ENCODE data around the gene P2RX6.
"Not testable (repeated sequence)": the region's sequence is repeated elsewhere in the genome, so short reads cannot be mapped to it uniquely, and the experiment has no call there.

The P2RX6 gene

GRCh38 chr22:21014726-21015465 is at the start of gene P2RX6:
P2RX6 (plus strand) TSS chr22:21015165; CDS start chr22:21015175, 10 bp downstream.
- no peak for DNase-seq (ENCODE audit: low spot score)

GRCh38 chr22:20965888-20966855 is 48.8 kb upstream of the P2RX6 start:
- no peak for DNase-seq (ENCODE audit: low spot score)

- DNase-seq (ENCODE audit: low spot score), result no peak
Observed at GRCh38 chr22:20966883-20967696, 47.9 kb upstream of the P2RX6 start, which contains the start of gene AIFM3. AIFM3 (plus strand) TSS chr22:20967255; CDS start chr22:20967945, 690 bp downstream.

- no peak for DNase-seq (ENCODE audit: low spot score)
Observed at GRCh38 chr22:20967697-20968211, 47.2 kb upstream of the P2RX6 start.

DNA sequence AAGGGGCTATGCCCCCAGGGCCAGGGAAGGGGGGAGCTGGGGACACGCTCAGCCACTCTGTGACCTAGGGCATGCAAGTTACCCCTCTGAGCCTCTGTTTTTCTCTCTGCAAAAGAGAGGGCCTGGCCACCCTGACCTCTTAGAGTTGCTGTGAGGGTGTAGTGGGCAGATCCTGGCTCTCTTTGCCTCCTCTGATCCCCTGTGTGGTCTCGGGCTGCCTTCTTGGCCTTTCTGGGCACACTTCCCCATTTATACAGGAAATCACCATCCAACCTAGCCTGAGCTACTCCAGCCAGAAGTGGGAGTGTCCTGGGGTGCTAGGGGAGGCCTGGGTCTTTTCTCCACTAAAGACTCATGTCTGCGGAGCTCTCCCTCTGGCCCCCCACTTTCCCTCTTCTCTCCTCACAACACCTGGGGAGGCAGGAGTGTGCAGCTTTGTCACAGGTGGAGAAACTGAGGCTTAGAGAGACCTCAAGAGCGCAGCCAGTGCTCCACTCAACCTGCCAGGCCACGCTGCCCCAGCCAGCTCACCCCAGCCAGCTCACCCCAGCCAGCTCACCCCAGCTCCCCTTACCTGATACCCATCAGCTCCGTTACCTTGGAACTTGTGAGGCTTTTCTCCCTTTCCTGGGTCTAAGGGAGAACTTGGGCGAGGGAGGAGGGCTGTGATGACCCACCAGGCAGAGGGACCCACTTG is 46.5 kb upstream of the P2RX6 start:
- DNase-seq (ENCODE audit: low spot score), result no peak

DNA sequence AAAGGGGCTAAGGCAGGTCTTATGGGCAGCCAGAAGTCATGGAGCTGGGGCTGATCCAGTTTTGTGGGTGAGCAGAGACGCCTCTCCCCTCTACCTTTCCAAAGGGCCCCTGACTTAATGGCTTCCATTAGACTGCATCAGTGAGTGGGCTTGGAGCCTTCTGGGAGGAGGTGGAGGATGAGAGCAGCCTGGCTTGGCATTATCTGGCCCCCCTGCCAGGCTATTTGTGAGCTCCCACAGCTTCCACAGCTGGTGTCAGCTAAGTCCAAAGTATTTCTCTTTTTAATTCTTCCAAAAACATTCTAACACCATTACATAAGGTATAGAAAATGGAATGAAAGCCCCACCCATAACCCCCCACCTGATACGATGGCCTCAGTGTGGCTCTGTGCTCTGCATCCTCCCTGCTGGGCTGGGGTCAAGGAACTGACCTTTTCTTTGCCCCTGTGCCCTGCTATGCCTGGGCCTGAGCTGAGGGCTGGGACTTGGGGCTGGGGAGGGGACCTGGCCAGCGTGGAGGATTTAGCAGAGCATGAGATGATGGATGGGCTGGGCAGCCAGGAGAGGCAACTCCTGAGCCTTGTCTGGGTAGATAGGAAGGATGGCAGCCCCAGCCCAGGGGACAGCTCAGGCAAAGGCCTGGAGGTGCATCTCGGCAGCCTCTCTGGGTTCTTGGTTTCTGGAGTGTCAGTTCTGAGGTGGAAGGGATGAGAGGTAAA is 43.9 kb upstream of the P2RX6 start:
- DNase-seq (ENCODE audit: low spot score), result no peak

DNA sequence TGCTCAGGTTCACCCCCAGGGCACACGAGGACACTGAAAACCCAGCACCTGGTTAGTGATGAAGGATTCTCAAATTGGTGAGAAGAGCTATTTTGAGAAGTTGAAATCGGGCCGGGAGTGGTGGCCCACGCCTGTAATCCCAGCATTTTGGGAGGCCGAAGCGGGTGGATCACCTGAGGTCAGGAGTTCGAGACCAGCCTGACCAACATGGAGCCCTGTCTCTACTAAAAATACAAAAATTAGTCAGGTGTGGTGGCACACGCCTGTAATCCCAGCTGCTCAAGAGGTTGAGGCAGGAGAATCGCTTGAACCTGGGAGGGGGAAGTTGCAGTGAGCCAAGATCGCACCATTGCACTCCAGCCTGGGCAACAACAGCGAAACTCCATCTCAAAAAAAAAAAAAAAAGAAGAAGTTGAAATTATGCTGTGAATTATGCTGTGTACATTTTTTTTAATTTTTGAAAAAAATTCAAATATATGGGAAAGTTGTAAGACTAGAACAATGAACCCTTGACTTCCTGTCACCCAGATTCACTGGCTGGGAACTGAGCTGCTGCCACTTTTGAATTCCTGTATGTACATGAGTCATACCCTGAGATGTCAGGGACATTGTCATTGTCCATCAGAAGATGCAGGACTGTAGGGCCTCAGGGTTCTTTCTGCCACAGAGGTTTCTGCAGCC is 42.8 kb upstream of the P2RX6 start:
- DNase-seq (ENCODE audit: low spot score), result not testable (repeated sequence)

GRCh38 chr22:20972933-20973577 is 41.9 kb upstream of the P2RX6 start:
- no peak for DNase-seq (ENCODE audit: low spot score)

DNA sequence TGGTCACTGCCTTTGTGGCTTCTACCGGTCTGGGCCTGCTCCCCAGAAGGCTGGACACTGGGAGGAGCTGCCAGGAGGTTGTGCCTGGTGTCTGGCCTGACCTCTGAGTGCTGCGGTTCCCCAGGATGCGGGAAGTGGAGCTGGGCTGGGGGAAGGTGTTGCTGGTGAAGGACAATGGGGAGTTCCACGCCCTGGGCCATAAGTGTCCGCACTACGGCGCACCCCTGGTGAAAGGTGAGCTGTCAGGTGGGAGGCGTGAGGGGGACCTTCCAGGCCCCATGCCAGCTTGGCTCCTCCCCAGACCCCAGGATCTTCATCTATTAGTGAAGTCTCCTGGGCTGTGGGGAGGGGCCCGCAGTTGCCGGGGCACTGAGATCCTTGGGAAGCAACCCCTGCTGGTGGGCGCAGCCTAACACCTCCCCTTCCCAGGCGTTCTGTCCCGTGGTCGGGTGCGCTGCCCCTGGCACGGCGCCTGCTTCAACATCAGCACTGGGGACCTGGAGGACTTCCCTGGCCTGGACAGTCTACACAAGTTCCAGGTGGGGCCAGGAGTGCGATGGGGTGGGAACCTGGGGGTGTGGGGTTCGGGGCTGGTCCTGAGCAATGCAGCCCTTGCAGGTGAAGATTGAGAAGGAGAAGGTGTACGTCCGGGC is 41.2 kb upstream of the P2RX6 start:
- DNase-seq (ENCODE audit: low spot score), result no peak

DNA sequence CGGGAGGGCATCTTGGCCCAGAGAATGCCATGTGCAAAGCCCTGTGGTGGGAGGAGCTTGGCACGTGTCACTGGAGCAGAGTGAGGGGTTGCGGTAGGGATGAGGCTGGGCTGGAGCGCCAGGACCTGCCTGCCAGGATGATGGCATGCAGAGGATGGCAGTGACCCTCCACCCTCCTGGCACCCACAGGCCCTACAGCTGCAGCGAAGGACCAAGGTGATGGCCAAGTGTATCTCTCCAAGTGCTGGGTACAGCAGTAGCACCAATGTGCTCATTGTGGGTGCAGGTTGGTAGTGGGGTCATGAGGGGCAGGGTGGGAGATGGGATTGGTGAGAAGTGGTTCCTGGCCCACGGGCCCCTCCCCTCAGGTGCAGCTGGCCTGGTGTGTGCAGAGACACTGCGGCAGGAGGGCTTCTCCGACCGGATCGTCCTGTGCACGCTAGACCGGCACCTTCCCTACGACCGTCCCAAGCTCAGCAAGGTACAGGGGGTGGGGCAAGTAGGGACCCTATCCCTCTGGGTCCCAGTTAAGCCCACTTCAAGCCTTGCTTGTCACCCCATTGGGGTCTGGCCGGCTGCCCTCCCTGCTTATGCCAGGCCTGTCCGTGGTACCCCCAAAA is 40.5 kb upstream of the P2RX6 start:
- DNase-seq (ENCODE audit: low spot score), result no peak

- no peak for DNase-seq (ENCODE audit: low spot score)
Observed at GRCh38 chr22:20975541-20976290, 39.2 kb upstream of the P2RX6 start.

GRCh38 chr22:20976291-20976877 is 38.6 kb upstream of the P2RX6 start:
- DNase-seq (ENCODE audit: low spot score), result no peak

DNA sequence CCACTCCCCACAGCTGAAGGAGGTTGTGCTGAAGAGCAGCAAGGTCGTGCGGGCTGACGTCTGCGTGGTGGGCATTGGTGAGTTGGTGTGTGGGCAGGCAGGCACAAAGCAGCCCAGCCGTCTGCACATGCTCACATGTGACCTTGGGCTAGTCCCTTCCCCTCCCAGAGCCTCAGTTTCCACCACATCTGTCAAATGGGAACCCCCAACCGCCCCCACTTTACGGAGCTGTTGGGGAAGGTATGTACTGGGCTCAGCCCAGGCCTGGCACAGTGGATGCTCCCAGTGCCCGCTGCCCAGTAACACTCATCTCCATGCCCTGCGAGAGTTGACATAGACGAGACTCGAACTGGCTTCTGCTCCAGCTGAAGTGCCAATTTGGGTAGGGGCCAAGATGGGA is 37.9 kb upstream of the P2RX6 start:
- no peak for DNase-seq (ENCODE audit: low spot score)

- no peak for DNase-seq (ENCODE audit: low spot score)
Observed at GRCh38 chr22:20977516-20978170, 37.3 kb upstream of the P2RX6 start.

DNA sequence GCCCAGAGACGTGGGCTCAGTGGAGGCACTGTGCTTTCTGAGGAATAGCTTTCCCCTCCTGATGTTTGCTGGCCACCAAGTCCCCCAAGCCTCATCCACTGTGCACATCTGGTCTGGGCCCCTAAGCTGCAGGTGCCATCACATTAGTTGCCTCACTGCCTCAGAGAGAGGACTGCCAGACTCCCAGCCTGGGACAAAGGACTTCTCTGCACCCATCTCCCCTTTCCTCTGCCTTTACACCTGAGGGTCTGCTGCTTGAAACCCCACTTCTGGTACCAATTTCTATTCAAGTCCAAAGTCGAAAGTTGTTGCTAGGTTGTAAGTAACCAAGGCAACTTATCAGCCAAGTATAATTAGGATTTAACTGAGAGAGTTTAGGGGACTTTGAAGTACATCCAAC is 36.5 kb upstream of the P2RX6 start:
- no peak for DNase-seq (ENCODE audit: low spot score)

DNA sequence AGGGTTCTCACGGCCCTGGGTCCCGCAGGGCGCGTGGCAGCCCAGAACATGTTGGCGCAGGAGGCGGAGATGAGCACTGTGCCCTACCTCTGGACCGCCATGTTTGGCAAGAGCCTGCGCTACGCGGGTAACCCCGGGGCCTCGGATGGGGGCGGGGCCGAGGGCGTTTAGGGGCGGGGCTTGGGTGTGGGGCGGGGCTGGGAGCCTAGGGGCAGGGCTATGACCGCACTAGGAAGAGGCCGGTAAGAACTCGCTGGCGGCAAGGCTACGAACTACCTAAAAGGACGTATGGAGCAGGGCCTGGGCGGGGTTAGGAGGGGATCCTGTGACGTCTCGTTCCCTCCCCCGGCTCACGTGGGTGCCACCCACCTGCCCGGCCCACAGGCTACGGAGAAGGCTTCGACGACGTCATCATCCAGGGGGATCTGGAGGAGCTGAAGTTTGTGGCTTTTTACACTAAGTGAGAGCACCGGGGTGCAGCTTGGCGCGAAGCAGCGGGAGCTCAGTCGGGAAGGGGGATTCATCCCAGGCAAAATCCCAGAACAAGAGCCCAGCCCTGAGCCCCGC is 35.6 kb upstream of the P2RX6 start:
- DNase-seq (ENCODE audit: low spot score), result peak; percentile 81
